ENCODE measurements around the gene MXRA7.

GRCh38 chr17:76644995-76645394 is 65.8 kb downstream of the MXRA7 start:
- TF ChIP-seq MEF2A (IDR thresholded peaks at IDR 0.05; ENCODE audit: borderline replicate concordance, low read depth) (no peak), EP300 (IDR thresholded peaks at IDR 0.05; ENCODE audit: borderline replicate concordance in 1 of 2, low read depth in 1 of 2, low read length in 1 of 2) (no peak), TCF12 (IDR thresholded peaks at IDR 0.05) (no peak), TAF1 (IDR thresholded peaks at IDR 0.05; ENCODE audit: borderline replicate concordance, low read depth, low read length) (no peak), JUND (IDR thresholded peaks at IDR 0.05) (no peak), SMC3 (IDR thresholded peaks at IDR 0.05; ENCODE audit: low read depth, low read length) (no peak), SIN3A (IDR thresholded peaks at IDR 0.05; ENCODE audit: borderline replicate concordance, low read depth, low read length) (no peak), FOSL2 (IDR thresholded peaks at IDR 0.05; ENCODE audit: borderline replicate concordance, low read depth) (no peak), GABPA (IDR thresholded peaks at IDR 0.05; ENCODE audit: low read depth) (no peak), REST (IDR thresholded peaks at IDR 0.05; ENCODE audit: low read depth, low read length) (no peak), ELF1 (IDR thresholded peaks at IDR 0.05) (no peak), POLR2AphosphoS5 (IDR thresholded peaks at IDR 0.05; ENCODE audit: low read depth, low read length) (no peak)
- TF ChIP-seq, protein P1, sequence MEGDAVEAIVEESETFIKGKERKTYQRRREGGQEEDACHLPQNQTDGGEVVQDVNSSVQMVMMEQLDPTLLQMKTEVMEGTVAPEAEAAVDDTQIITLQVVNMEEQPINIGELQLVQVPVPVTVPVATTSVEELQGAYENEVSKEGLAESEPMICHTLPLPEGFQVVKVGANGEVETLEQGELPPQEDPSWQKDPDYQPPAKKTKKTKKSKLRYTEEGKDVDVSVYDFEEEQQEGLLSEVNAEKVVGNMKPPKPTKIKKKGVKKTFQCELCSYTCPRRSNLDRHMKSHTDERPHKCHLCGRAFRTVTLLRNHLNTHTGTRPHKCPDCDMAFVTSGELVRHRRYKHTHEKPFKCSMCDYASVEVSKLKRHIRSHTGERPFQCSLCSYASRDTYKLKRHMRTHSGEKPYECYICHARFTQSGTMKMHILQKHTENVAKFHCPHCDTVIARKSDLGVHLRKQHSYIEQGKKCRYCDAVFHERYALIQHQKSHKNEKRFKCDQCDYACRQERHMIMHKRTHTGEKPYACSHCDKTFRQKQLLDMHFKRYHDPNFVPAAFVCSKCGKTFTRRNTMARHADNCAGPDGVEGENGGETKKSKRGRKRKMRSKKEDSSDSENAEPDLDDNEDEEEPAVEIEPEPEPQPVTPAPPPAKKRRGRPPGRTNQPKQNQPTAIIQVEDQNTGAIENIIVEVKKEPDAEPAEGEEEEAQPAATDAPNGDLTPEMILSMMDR (IDR thresholded peaks at IDR 0.05), result no peak

All from SK-N-SH (cell line).